NCI-H82 treated with DMSO at 0.1 percent for 48 hours (cell line): ENCODE results near the gene KCNH1.

Source experiments
- DNase-seq: peaks from one replicate; lab custom pipeline; 2025; ENCODE audit not compliant: unreplicated experiment; lab: John Stamatoyannopoulos, UW

Gene KCNH1

DNA sequence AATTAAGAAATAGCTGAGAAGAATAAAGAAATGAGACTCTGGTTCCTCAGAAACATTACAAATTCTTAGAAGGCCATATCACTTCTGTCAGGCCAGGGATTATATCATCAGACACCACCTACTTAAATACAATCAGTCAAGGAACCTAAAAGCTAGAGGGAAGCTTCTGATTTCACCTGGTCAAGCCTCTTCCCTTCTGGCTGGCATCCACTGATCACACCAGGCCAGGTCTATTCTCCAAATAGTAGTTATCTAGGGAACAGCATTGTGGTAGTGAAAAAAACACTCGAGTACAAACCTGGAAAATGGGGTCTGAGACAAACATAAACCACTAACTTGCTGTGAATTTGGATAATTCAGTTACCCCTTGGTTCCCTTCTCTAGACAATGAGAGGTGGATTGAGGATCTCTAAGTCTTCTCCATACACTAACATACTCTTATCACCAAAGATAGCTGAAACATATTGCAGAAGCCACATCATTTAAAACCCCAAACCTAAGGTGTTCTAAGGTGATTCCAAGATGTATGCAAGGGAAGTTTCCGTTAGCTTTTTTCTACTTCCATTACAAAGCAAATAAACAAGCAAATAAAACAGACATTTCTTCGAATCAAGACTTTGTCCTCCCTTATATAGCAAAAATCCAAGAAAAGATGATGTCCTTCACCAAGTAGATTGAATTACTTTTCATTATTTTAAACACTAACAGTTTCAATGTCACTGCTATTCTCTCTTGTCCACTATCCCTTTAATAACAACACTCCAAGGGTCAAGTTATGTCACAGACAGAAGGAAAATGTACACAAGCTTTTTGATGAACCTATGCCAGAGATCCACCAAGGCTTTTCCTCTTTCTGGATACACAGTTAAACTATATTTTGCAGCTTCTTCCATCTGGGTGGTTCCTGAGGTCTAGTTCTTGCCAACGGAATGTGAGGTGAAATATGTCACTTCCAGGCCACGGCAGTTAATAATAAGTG, 212.9 kb downstream of the KCNH1 start:
- DNase-seq: no peak

DNA sequence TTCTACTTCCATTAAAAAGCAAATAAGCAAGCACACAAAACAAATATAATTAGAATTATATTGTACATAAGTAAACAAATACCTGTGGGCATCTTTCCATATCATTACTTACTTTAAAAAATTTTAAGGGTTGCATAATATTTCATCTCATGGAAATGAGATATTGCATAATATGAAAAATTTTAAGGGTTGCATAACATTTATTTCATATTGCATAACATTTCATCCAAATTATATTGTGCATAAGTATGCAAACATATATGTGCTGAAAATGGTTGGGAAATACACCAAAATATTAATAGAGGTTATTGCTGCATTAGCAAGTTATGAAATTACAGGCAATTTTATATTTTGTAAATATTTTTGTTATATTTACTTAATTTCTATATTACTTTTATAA, 213.7 kb downstream of the KCNH1 start:
- DNase-seq: no peak

DNA sequence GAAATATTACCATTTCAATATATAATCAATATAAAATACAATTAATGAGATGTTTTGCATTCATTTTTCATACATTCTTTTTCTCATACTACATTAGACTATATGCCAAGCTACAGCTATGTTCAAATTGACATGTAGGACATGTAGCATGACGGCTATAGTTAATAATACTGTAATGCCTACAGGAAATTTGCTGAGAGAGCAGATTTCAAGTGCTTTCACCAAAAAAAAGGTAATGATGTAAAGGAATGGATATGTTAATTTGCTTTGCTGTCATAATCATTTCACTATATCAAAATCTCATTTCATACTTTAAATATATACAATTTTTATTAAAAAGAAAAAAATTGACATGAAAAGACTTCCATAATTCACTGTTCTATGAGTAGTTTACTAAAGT, 215.1 kb downstream of the KCNH1 start:
- DNase-seq: no peak

DNA sequence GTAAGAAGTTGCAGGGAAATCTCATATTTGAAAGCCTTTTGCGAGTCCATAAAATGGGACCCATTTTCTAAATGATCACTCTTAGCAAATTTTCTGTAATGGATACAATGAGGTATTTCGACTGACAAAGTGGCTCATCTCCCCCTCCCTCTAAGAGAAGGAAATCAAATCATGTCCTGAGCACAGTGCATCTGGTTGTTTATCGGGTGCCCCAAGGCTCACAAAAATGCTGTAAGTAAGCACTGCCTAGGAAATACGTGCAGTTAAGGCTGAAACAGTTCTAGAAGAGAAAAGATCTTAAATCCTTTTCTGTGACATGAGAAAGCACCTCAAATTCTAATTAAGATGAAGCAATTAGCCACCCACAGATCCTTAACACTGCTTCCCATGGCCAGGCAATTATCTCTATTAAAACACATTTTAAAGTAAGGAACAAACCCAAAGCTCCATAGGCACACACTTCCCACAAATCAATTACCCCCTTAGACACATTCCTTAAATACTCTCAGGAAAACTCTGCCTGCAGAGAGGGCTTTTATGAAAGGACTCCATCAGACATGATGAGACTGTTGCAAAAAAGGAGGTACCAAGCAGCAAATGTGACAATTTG, 216.3 kb downstream of the KCNH1 start:
- no peak for DNase-seq

DNA sequence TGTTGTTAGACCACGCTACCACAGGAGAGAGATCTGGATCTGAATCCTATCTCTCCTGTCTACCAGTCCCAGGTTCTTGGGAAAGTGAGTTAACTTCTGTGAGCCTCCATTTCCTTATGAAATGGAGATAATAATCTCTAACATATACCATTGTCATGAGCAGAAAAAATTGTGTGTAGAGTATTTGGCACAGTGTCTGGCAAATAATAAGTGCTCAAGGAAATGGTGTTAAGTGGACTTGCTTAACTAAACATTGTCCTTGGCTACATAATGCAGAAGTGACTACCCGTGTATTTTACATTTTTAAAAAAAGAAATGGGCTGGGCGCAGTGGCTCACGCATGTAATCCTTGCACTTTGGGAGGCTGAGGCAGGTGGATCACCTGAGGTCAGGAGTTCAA, 217.4 kb downstream of the KCNH1 start:
- no peak for DNase-seq

DNA sequence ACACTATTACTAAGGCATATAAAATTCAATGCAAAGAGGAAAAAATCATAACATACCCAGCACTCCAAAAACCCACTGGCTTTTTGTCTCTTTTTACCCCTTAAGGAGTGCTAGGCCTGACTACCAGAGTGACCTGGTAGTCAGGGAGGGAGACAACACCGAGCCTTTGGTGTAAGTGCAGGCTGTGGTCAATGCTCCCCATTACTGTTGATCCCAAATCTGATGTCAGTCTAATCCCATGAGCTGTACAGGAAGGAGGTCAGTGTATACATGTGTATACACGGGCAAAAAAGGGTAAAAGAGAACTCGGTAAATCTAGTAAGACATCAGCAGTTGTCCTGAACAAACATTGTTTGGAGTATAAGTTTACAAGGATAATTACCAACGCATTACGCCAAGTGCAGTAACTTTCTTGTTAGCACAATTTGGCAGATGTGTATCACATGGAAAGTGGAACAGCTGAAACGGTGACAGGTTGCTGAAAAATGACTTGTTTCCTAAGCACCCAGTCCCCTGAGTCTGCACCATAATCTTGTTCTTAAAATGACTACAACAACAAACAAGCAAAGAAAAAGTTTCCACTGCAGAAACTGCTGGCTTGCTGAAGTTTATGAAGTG, 217.9 kb downstream of the KCNH1 start:
- no peak for DNase-seq

DNA sequence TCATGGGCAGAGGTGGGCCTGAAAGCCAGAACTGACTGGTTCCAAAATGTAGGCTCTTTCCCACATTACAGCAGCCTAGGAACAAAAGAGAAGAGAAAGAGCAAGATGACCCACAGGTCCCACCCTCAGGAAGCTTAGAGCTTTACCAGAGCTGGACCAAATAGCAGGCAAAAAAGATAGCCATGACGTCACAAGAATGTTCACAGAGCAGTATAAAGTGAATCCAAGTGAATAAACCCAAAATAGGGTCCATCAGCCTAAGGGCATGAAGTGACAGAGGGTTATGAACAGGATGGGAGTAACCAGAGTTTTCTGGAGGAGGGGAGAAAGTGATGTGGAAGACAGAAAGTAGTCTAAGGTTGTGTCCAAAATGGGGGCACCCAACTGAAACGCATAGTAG, 221.2 kb downstream of the KCNH1 start:
- no peak for DNase-seq

DNA sequence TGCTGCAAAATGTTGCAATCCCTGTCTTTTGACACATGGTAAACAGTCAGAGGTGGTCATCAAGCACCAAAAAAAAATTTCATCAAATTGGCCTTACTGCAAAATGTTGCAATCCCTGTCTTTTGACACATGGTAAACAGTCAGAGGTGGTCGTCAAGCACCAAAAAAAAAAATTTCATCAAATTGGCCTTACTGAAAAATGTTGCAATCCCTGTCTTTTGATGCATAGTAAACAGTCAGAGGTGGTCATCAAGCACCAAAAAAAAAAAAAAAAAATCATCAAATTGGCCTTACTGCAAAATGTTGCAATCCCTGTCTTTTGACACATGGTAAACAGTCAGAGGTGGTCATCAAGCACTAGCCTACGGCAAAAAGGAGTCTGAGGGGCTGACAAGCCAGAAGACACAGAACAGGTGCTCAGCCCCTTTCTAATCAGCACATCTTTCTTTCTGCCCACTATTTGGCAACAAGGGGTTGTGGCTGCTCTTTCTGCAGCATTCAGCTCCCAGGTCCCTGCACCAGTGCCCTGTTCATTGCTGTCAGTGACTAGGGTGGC, 223.8 kb downstream of the KCNH1 start:
- DNase-seq: no peak

DNA sequence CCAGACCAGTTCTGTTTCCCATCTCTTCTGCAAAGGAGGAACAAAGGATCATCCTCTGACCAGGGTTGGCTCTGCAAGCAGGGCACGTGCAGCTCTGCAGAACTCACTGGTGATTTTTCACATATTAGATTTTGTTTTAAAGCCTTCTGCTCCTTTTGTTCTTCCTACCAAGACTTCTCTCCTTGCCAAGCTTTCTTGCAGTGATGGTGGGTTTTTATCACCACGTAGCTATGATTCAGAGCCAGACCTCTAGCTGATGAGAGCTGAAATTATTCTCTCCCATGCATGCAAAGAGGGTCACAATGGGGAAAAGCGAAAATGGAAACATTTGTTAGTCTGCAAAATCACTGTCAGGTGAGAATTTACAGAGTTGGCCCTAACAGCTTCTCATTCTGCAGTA, 225.2 kb downstream of the KCNH1 start:
- DNase-seq: no peak

DNA sequence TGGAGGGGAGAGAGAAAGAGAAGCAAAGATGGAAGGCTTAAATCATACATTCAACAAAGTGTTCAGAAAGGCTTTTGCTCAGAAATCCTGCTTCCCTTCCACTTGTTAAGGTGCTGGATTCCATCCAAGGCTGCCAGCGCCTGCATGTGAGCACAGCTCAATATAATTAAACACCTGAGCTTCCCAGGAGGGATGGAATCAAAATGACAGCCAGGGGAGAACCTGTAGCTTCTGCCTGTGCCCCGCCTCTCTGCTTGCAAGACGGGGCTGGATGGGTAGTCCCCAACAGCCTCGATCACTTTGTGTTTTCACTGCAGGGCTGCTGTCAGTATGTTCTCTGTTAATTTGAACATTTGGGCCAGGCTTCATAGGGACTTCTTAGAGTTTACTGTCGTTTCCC, 225.7 kb downstream of the KCNH1 start:
- no peak for DNase-seq

DNA sequence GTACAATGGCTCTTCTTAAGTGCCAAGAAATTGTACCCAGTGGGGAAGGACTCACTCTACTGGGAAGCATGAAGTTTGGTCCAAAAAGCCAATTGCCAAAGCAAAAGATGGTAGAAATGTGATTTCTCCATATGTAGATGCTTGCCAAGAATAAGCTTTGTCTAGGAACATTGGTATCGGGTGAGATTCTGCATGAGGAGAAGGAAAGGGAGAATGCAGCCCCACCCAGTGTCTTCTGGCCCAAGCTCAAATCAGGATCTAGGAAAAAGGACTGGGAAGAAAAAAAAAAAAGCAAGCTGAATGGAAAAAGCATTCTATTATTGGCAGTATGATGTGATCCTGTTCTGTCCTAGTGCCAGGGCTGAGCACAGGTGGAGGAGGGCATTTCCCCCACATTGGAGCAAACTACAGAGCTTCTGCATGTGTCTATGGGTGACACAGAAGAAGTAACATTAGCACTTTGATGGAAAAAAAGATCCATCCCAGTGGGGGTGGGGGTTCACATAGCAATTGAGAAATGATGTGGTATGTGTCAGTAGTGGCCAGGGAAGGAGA, 226.6 kb downstream of the KCNH1 start:
- no peak for DNase-seq

DNA sequence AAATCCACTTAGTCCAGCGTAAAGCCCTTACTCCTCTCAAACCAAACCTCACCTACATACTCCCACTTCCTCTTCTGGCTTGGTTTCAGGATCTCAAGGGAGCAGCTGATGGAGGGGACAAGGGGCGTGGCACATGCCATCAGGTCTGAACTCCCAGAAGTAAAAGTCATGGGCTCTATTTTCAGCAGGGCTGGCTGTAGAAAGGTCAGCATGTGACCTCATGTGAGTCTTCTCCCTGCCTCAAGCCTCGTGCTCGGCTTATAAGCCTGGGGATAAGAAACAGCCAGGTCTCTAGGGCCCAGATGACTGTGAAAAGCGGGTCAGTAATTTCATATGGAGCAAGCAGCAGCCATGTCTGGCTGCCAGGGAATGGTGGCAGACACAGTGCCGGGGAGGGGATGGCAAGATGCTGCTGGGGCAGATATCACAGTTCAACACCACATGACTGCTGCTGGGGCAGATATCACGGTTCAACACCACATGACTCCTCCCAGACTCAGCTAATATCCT, 227.9 kb downstream of the KCNH1 start:
- no peak for DNase-seq

DNA sequence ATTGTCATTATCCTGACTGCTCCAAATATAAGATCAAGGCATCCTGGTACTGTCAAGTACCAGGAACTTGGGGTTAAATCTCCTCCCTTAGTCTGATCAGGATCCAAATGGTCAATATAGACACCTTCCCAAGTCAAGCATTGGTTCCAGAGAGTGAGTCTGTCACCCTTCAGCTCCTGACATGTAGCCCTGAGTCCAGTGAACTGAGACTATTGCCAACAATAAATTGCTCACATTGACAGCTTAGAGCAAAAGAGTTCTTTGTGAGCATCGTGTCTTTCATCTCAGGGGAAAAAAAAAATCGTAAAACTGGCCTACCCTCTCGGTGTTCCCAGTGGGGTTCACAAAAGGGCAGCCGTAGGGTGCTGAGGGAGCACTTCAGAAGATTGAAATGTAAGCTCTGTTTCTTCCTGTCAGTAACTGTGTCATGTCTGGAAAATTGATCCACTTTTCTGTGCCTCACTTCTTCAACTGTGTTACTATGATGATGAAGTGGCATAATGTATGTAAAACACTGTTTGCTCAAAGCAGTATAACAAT, 228.5 kb downstream of the KCNH1 start:
- no peak for DNase-seq

DNA sequence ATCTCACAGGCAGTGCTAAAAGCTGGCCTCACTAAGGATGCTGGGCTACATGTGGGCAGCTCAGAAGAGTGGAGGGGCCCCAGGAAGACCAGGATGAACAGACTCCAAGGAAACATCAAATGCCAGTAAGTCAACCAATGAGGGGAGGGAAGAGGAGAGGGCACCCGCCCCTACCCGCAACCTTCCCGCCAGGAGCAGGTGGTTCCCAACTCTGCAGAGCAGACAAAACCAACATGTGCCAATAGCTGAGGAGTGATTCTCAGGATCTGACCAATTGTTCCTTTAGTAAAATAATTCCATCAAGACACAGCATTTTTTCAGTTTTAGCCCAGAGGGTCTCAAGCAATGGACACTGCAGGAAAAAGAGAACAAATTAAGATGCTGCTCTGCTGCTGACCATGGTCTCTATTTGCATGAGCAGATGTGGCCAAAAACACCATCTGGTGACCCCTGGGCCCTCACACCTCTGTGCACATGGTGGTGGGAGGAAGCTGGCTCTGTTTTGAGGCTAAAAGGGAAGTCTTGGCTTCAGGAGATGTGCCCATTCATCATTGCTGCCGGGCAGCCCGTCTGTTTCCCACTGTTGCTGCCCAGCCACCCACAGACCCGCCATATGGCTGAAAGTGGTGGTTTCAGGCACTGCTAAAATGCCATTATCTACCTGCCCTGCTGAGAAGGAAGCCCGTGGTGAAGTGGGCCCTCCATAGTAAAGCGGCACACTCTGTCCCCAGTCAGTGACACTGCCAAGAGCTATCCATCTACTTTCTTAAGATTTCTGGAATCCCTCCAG, 231.8 kb downstream of the KCNH1 start:
- no peak for DNase-seq

DNA sequence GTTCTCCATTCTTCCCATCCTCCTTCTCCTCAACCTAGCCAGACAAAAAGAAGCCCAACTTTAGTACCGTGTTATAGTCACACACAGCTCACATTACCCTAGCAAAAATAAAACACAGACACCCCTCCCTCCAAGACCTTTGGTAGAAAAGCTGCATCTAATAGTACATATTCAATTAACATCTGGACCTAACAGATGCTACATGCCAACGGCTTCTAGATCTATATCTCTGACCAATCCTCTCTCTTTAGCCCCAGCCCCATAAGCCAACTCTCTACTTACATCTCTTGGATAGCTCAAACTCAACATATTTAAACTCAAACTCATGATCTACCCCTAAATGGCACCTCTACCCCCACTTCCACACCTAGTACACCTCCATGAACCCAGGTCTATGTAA, 233.1 kb downstream of the KCNH1 start:
- no peak for DNase-seq

DNA sequence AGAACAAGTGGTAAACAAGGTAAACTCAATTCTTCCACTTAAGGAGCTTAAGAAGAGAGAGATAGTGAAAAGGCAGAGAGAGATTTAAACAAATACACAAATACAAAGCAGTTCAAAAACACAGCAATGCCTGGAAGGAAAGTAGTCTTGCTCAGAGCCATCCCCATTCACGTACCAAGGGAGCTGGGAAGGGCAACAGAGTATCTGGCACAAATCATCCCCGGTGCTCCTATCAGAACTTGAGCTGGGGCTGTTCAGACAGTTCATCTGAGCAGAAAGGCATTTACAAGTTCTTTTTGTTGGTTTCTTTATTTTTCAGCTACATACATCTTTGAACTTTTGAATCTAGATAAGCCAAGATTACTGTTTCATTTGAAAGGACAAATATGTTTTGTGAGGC, 233.9 kb downstream of the KCNH1 start:
- no peak for DNase-seq

DNA sequence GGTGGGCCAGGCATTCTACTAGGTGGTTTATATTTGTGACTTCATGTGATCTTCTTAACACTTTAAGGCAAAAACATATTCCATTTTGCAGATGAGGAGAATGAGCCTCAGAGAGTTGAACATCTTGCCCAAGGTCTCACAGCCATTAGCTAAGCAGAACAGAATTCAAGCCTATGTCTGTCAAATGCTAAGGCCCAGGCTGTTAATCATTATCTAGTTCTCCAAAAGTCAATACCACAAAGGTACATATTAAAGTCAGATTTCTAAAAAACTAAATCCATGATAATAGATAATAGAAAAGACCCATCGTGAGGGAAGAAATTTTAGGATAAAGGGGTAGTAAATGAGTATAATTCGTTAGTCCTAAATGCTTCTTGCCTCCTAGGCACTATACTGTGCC, 234.3 kb downstream of the KCNH1 start:
- DNase-seq: no peak

DNA sequence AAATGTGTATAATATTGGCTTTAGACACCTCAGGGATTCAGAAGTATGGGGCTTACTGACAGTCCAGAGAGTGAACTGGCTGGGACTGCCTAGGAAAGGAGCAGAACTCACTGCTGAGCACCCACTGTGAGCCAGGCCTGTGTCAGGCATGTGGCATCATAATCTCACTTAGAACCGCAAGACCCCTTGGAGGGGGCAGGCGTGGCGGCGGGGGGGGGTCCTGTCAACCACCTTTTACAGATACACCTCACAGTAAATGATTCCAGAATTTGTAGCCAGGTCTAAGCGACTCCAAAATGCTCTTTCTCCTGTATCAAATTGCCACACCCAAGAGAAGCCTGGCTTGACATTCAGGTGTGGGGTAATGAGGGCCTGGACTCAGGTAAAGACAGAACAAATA, 235.5 kb downstream of the KCNH1 start:
- DNase-seq: no peak

DNA sequence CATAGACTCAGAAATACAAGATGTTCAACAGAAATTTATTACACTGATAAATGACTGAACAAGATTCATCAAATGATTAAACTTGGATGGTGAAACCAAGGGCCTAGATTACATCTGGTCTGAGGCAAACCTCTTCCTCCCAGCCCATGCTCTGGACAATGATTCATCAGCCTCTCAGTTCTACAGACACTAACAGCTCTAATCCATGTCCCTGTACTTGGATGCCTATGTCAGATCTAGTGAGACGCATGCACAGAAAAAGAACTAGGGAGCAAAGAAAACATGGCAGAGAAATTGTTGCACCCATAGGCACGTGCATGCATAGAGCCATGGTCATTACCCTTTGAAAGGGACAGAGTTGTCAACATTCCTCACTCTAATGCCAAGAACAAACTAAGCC, 250.1 kb downstream of the KCNH1 start:
- DNase-seq: no peak
